Smooth muscle cell of the brain vasculature (primary cell): ENCODE measurements around the gene ASIC1.

ENCODE experiments used
- DNase-seq: peaks from one replicate; pipeline ENCODE4 v3.0.0-alpha.2; 2012; ENCODE audit warnings: low read depth, low spot score

The ASIC1 gene

GRCh38 chr12:50084775-50085614, 27.6 kb downstream of the ASIC1 start, which contains the start of gene SMARCD1:
SMARCD1 (plus strand) TSS chr12:50085342; CDS start chr12:50085370, 28 bp downstream.
- DNase-seq, result peak; percentile 85

- no peak for DNase-seq
These were observed 28.2 kb downstream of the ASIC1 start for GRCh38 chr12:50085615-50086072.

- DNase-seq, result no peak
These were observed 28.8 kb downstream of the ASIC1 start for GRCh38 chr12:50086148-50086547.

DNA sequence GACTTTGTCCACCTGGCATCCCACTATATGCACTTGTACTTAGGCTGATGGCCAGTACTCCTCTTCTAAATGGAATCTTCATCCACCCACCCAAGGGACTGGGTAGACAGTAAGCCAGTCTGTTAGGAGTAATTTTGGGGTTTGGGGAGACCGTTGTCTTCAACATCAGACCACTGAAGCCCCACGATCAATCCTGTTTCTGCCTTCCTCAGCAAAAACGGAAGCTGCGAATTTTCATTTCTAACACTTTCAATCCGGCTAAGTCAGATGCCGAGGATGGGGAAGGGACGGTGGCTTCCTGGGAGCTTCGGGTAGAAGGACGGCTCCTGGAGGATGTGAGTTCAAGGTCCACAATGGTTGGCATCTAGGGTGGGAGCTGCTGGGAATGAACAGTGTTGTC, 29.8 kb downstream of the ASIC1 start:
- no peak for DNase-seq

DNA sequence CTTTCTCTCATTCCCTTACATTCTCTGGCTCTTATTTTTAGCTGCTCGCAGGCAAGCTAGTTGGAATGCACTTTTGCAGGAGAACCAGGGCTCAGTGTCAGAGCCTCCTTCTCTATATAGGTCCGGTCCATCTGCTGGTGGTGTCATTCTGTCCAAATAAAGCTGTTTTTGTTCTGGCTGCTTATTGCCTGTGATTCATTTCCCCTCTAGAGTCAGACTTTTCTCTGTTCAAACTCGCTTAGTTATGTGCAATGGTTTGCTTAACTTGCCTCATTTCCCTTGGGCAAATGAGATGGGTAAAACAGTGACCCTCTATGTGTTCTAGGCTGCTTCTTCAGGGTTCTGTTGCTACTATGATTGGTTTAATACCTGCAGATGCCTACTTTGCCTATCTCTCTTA, 30.6 kb downstream of the ASIC1 start:
- DNase-seq, result no peak

DNA sequence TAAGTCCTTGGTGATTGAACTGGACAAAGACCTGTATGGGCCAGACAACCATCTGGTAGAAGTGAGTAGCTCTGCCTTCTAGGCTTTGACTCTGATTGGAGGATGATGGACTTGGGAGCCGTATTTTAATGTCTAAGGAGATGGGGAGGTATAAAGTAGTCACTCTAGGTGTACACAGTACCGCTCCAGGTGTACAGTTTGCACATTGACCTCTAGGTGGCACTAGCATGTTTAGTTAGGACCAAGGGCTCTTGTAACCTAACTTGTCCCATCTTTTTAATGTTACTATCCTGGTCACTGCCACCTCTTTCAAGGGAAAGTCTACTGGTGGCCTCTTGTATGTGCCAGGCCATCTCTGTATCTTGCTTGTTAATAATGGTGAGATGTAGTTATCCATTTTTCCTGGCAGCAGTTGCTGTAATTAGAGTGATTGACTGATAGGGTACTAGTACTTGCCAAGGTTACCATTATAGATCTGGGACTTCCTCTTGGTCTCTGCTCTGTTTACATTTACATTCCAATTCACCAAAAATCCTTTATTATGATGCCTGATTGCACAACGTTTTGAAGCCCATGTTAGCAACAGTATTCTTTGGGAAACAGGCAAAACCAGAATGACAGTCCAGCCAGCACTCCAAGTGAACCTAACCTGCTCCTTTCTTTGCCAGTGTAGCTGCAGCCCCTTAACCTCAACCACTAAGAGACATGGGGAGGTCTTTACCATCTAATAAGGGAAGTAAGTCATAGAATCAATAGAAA, 31.4 kb downstream of the ASIC1 start:
- no peak for DNase-seq

GRCh38 chr12:50089730-50090129, 32.3 kb downstream of the ASIC1 start:
- DNase-seq, result no peak

DNA sequence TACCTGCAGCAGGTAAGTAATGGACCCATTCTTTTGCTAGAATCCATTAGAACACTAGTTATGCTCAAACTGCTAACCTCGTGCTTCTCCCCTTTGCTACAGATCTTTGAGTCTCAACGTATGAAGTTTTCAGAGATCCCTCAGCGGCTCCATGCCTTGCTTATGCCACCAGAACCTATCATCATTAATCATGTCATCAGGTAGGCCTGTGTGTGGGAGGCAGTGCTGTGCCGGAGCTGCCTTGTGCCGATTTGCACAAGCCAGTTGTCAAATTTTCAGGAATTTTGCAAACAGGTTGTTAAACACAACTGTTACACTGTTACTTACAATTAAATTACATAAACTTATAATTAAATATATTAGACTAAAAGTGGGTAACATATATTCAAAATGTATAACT, 33.0 kb downstream of the ASIC1 start:
- no peak for DNase-seq

DNA sequence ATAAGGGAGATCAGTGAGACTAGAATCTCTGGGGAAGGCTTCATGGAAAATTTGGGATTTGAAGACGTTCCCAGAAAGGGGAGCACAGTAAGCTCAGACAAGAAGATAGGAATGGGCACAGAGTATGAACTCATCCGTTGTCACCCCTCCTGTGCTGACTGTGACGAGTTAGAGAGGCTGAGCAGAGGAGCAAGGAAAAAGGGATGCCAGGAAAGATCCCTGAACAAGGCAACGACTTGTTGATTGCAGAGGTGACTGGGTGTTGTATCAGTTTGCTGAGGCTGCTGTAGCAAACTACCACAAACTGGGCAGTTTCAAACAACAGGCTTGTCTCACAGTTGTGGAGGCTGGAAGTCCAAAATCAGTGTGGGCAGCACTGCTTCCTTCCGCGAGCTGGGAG, 40.6 kb downstream of the ASIC1 start:
- no peak for DNase-seq

DNA sequence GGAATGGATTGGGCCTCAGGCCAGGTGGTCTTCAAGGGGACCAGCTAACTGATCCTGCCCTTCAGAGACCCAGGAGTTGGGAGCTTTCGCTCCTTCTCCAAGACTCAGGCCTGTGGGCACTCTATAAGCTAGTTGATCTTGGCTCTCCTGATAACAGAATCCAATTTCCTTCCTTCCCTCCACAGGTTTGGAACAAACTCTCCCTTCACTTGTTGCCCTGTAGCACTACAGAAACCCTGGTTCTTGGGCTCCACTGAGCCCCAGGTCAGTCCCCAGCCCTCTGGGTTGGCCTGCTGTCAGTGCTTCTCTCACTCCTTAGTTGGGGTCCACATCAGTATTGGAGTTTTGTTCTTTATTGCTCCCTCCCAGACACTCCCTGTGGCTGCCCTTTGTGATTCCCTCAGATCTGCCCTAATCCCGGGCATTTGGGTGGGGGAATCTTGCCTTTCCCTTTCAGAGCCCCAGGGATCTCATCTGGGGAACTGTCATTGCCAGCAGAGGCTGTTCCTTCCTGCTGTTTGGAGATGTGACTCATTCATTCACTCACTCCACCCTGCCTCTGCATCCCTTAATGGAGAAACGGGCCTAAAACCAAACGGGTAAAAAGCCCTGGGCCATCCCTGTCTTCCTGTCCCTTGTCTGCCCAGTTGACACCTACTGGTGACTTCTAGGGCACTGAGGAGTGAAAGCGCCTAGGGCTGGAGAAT, 42.1 kb downstream of the ASIC1 start:
- no peak for DNase-seq

- DNase-seq, result no peak
These were observed 43.2 kb downstream of the ASIC1 start for GRCh38 chr12:50100561-50100960.

DNA sequence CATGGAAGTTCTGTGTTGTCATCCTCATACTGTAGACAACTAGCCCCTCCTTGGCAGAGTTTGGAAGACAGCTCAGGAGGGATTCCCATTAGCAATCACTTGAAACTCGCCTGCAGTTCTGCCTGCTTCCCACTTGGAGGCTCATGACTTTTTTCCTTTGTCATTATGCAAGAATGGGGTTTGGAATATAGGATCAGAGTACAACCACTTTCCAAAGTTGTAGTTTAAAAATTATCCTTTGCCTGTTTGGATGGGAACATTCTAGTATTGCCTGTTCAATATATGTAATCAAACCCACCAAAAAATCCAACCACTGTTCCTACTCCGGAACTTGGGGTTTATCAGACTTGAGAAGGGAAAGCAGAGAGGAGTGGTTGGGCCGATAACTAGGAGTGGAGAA, 44.3 kb downstream of the ASIC1 start:
- DNase-seq, result no peak

GRCh38 chr12:50102131-50102531, 44.7 kb downstream of the ASIC1 start:
- no peak for DNase-seq

- no peak for DNase-seq
These were observed 45.4 kb downstream of the ASIC1 start for GRCh38 chr12:50102646-50103309.

DNA sequence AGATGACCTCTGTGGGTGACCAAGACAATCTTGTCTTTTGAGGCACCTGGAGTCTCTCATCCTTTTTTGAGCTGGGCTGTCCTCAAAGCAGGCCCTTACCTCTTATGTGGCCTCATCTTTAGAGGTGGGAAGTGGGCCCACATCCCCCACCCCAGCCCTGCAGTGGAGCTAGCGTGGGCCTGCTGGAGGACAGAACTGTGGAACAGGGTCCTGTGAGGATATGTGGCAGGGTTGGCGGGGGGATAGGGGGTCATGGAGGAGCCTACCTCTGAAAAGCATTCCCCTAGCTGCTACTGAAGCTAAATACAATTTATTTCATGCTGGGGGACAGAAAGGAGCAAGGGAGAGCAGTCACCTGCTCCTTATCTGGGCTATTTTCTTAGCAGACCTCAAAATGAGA, 46.0 kb downstream of the ASIC1 start:
- DNase-seq, result no peak

DNA sequence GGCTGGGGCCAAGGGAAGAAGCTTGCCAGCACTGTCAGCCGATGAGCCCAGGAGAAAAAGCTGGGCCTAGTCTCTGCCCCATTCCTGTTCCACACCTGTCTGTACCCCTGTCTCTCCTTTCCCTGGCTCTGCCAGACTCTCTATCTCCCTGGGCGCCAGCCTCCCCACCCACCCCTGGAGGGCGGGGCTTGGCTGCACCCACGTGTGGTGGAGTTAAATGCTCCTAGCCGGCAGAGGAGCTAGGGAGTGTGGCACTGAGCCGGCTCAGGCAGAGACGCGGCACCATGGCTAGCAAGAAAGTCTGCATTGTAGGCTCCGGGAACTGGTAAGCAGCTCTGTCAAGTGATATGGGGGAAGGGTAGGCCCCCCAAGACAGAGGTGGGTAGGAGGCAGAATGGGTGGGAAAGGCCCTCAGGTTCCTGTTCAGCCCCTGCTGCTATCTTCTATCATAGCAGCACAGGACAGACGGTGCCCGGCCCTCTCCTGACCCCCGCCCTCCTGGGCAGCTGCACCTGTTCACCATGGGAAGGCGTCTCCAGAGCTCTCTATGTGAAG, 46.4 kb downstream of the ASIC1 start, which contains the start of gene GPD1:
Gene GPD1, plus strand, starts transcription at position 242 of the 555 bp plus-strand sequence. Its CDS starts 43 bp downstream, at position 285.
- no peak for DNase-seq

DNA sequence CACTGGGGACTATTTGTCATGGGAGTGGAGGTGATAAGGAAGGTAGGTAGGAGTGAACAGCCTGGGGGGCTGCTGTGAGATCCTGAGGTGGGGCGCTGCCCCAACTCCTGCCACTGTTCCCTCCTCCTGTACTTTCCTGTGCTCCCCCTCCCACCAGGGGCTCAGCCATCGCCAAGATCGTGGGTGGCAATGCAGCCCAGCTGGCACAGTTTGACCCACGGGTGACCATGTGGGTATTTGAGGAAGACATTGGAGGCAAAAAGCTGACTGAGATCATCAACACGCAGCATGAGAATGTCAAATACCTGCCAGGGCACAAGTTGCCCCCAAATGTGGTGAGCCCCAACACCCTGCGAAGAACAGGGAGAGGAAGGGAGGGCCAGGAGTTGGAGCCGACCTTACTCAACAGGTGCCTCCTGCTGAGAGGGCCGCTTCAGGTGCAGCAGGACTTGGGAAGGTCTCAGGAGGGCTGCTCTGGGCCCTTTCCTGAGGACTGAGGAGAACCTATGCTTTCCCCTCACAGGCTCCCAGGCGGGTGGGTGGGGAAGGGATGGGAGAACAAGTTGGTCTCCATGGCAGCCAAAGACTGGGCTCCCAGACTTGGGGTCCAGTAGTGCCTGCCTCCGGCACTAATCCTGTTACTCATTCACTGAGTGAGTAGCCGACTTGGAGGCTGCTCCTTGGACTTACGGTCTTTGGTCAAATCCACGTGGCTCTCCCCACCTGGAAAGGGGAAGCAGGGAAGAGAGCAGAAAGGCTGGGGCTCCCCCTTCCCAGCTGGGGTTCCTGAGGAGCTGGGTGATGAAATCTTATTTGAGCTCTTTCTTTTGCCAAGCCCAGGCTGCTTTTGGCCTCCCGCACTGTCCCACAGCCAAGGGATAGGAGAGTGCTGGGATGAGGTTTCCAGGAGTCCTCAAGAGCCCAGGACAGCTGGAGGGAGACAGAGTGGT, 47.3 kb downstream of the ASIC1 start:
- DNase-seq, result no peak

DNA sequence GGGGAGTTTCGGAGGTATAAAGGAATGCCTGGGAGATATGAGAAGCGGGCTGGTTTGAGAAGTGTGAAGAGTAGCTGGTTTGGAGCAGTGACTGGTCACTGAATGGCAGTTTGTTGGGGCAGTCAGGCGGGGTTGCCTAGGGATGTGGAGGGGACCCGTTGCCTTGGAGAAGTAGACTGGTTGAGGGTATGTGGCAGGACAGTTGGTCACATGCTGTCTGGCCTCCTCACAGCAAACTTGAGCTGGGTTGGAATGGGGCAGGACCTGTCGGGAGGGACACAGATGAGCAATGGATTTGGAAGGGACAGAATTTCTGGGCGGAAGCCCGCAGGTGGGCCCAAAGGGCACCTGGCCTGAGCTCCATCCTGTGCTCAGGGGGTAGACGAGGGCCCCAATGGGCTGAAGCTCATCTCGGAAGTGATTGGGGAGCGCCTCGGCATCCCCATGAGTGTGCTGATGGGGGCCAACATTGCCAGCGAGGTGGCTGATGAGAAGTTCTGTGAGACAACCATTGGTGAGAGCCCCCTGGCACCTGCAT, 48.6 kb downstream of the ASIC1 start:
- no peak for DNase-seq

- DNase-seq, result no peak
These were observed 49.5 kb downstream of the ASIC1 start for GRCh38 chr12:50106907-50107306.
